Measurements from ENCODE around the gene GRM4.

- TF ChIP-seq, protein P1, sequence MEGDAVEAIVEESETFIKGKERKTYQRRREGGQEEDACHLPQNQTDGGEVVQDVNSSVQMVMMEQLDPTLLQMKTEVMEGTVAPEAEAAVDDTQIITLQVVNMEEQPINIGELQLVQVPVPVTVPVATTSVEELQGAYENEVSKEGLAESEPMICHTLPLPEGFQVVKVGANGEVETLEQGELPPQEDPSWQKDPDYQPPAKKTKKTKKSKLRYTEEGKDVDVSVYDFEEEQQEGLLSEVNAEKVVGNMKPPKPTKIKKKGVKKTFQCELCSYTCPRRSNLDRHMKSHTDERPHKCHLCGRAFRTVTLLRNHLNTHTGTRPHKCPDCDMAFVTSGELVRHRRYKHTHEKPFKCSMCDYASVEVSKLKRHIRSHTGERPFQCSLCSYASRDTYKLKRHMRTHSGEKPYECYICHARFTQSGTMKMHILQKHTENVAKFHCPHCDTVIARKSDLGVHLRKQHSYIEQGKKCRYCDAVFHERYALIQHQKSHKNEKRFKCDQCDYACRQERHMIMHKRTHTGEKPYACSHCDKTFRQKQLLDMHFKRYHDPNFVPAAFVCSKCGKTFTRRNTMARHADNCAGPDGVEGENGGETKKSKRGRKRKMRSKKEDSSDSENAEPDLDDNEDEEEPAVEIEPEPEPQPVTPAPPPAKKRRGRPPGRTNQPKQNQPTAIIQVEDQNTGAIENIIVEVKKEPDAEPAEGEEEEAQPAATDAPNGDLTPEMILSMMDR (IDR thresholded peaks at IDR 0.05; ENCODE audit: low read length): no peak
- no peak for TF ChIP-seq EZH2 (IDR thresholded peaks at IDR 0.05; ENCODE audit: borderline replicate concordance, low read length)
Measured at GRCh38 chr6:34064675-34065074, 81.2 kb downstream of the GRM4 start.

Measured in OCI-LY1 (cell line).